HT-29 (cell line): Measurements from ENCODE around the gene L1CAM. TPM values are rescaled to one million over a fixed set of nuclear protein-coding genes. Genes with fewer than 3 reads are reported as not detected.

Experiments used
- total RNA-seq: library from RNA; depleted of rRNA; stranded (reverse); fragments of >200 nt; shearing (Covaris generic); gene quantifications from 2 replicates; pipeline ENCODE4 v1.2.3, GENCODE V29; 2014; rRNA removed

L1CAM gene
- total RNA-seq, 1 experiment from 2014 or later = not detected

Other genes starting within 250 kb of the L1CAM start
- gene DUSP9, start 239.0 kb downstream of the L1CAM start, total RNA-seq = not detected in 2 replicates
- 0.99 and 1.1 TPM in 2 replicates for gene PNCK, start 212.4 kb downstream of the L1CAM start, total RNA-seq
- 98.8 and 127 TPM in 2 replicates for gene SLC6A8, start 198.2 kb downstream of the L1CAM start, total RNA-seq
- gene BCAP31, start 161.8 kb downstream of the L1CAM start, total RNA-seq = 387 and 409 TPM in 2 replicates
- 28.2 and 31.6 TPM in 2 replicates for gene ABCD1, start 161.3 kb downstream of the L1CAM start, total RNA-seq
- 7.0 and 10.3 TPM in 2 replicates for gene PLXNB3, start 121.9 kb downstream of the L1CAM start, total RNA-seq
- 1.1 and 5.6 TPM in 2 replicates for gene SRPK3, start 105.1 kb downstream of the L1CAM start, total RNA-seq
- 173 and 197 TPM in 2 replicates for gene IDH3G, start 91.8 kb downstream of the L1CAM start, total RNA-seq
- 496 and 561 TPM in 2 replicates for gene SSR4, start 91.5 kb downstream of the L1CAM start, total RNA-seq
- 0.33 TPM in 1 of 2 replicates, not detected in the other for gene PDZD4, start 55.6 kb downstream of the L1CAM start, total RNA-seq
- not detected in 2 replicates for gene AVPR2, start 18.5 kb upstream of the L1CAM start, total RNA-seq
- 3.4 and 6.5 TPM in 2 replicates for gene ARHGAP4, start 40.1 kb upstream of the L1CAM start, total RNA-seq
- 304 and 321 TPM in 2 replicates for gene NAA10, start 48.9 kb upstream of the L1CAM start, total RNA-seq
- gene RENBP, start 58.5 kb upstream of the L1CAM start, total RNA-seq = 0.08 and 0.91 TPM in 2 replicates
- gene HCFC1, start 85.6 kb upstream of the L1CAM start, total RNA-seq = 106 and 124 TPM in 2 replicates
- gene TMEM187, start 86.6 kb upstream of the L1CAM start, total RNA-seq = 21.4 and 23.4 TPM in 2 replicates
- 536 and 557 TPM in 2 replicates for gene IRAK1, start 133.7 kb upstream of the L1CAM start, total RNA-seq
- gene MECP2, start 211.5 kb upstream of the L1CAM start, total RNA-seq = 41.6 and 52.9 TPM in 2 replicates